DND-41 (cell line): ENCODE results near the gene UNC13B.

Source experiments
- EZH2 ChIP-seq: IDR thresholded peaks from 3 replicates; pipeline ENCODE4 v1.6.1; 2012; ENCODE audit warnings: borderline replicate concordance, low read depth, mild to moderate bottlenecking, moderate library complexity, low read length, inconsistent platforms; ENCODE audit not compliant: severe bottlenecking
- TF ChIP-seq, protein P1 (sequence below): IDR thresholded peaks from 2 replicates; pipeline ENCODE4 v1.5.1; 2012; ENCODE audit warnings: borderline replicate concordance, low read length, moderate library complexity, mild to moderate bottlenecking; ENCODE audit not compliant: poor library complexity, severe bottlenecking; ENCODE audit errors: extremely low read depth

DNA sequence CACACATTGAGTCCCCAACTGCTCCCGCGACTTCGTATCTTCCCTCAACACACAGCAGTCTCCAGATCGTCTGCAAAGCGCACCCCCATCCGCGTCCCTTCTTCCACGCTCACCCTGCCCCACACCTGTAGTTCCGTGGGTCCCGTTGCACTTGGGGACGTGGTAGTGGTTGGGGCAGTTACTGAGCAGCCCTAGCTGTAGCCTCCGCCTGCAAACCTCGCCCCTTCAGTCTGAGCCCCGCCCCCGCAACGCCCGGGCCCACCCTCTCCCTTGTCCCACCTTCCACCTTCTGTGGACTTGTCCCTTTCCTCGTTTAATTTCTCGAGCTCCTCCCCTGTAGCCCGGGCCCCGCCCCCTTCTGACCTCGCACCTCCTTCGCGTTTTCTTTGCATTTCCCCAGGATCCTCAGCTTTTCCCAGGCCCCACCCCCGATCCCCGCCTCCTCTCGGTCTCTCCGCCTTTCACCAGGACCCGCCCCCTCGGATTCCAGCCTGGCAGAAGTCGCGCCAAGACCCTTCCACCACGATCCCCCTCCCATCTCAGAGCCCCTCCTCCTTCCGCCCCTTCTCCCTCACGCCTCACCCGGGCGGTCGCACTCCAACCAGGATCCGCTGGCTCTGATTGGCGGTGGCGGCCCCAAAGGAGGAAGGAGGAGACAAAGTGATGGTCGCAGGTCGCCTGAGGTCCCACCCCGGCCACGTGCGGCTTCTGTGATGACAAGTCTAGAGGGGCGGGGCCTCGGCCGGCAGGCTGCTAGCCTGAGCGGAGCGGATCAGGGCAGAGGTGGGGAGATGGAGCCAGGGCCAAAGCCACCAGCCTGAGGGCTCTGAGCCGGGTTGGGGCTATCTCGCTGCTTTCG is 45.9 kb upstream of the UNC13B start, which contains the start of gene ATOSB:
- TF ChIP-seq, protein P1, sequence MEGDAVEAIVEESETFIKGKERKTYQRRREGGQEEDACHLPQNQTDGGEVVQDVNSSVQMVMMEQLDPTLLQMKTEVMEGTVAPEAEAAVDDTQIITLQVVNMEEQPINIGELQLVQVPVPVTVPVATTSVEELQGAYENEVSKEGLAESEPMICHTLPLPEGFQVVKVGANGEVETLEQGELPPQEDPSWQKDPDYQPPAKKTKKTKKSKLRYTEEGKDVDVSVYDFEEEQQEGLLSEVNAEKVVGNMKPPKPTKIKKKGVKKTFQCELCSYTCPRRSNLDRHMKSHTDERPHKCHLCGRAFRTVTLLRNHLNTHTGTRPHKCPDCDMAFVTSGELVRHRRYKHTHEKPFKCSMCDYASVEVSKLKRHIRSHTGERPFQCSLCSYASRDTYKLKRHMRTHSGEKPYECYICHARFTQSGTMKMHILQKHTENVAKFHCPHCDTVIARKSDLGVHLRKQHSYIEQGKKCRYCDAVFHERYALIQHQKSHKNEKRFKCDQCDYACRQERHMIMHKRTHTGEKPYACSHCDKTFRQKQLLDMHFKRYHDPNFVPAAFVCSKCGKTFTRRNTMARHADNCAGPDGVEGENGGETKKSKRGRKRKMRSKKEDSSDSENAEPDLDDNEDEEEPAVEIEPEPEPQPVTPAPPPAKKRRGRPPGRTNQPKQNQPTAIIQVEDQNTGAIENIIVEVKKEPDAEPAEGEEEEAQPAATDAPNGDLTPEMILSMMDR = no peak
- no peak for TF ChIP-seq EZH2
